Retina (tissue), 1 donor: ENCODE results near the gene CENPX.
A peak's percentile ranks its signal among the peaks of the same experiment; 100 is the strongest.

ENCODE experiments used
- DNase-seq: peaks from one replicate; pipeline ENCODE4 v3.0.0-alpha.2; 2016

The CENPX gene

DNA sequence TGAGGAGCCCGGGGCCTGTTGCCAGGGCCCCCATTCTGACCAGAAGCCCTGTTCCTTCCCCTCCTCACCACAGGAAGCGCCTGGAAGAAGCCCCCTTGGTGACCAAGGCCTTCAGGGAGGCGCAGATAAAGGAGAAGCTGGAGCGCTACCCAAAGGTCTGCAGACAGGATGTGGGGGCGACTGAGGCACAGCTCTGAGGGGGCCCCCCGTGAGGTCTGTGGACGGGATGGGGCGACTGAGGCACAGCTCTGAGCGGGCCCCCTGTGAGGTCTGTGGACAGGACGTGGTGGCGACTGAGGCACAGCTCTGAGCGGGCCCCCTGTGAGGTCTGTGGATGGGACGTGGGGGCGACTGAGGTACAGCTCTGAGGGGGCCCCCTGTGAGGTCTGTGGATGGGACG is 13.3 kb downstream of the CENPX start:
- no peak for DNase-seq

DNA sequence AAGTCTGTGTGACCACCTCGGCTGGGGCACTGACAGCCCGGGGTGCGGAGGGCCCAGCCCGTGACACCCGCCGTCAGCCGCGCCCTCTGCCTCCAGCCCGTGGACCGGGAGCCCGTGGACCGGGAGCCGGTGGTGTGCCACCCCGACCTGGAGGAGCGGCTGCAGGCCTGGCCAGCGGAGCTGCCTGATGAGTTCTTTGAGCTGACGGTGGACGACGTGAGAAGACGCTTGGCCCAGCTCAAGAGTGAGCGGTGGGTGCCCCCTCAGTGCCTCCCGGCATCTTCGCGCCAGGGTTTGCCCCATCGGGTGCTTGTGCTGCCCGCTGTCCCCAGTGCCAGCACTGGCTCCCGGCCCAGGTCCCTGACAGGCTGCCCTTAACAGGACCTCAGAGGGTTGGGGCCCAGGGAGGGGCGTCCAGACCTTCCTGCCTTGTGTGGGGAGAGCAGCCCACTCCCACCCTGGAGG is 13.7 kb downstream of the CENPX start:
- no peak for DNase-seq

DNA sequence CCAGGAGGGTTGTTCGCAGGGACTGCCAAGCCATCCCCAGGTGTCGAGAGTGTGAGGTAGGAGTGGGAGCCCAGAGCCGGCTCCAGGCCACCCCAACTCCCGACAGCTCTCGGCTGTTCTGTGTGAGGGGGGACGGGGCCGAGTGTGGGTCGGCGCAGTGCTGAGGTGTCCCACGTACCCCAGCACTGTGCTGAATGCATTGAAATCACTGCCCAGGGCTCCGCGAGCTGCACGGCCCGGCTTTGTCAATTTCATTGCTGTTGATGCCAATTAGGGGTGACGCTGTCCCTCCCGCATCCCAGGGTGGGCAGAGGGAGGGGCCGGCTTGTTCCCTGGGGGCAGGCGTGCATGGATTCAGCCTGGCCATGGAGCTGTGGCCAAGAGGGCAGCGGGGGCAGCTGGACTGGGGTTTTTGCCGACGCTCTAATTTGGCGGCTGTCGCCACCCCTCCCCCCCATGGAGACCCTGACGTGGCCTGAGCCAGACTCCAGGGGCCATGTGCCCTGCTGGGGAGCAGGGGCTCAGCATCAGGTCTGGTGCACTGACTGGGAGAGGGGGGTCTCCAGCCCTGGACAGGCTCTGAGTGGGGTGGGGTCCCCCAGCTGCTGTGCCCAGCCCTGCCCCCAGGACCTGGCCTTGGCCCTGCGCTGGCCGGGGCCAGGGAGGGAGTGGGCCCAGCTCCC is 14.3 kb downstream of the CENPX start:
- DNase-seq: peak; percentile 64

DNA sequence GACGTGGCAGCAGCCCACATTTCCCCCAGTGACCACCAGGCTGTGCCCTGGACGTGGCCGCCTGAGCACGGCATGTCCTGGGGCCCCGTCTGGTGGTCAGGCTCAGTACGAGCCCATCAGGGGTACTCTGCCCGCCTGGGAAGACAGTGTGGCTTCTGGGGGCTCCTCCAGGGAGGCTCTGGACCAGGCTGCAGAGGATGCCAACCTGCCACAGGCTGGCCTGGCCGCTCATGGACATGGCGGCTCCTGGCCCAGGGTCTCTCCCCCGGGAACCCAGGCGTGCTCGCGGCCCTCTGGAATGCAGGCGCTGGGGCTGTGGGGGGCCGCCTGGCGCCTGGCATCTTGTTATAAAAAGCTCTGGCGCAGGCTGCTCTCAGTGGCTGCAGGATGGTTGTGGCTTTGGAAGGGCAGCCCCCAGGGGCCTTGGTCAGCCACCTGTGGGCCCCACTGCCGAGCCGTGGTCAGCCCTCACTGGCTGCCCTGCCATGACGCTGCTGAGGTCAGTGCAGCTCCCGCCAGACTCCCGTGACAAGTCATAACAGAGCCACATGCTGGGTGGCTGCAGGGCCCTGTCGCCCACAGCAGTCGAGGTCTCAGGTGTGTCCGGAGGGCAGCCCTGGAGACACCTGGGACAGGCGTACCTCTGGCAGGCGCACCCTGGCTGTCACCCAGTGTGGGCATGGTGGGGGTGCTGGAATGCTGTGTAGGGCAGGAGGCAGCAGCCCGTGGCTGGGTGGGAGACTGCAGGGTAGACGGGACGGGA is 15.0 kb downstream of the CENPX start:
- DNase-seq: peak; percentile 68

DNA sequence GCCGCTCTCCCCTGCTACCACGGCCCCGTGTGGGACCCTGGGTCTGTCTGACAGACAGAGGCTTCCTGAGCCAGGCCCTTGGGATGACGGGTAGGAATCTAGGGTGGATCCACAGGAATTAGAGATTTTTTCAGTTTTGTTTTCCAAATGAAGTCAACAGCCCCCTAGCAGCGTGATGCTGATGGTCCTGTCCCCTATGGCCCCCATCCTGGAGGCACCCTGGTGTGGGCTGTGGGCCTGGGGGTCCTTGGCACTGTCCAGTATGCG is 15.5 kb downstream of the CENPX start:
- DNase-seq: no peak

DNA sequence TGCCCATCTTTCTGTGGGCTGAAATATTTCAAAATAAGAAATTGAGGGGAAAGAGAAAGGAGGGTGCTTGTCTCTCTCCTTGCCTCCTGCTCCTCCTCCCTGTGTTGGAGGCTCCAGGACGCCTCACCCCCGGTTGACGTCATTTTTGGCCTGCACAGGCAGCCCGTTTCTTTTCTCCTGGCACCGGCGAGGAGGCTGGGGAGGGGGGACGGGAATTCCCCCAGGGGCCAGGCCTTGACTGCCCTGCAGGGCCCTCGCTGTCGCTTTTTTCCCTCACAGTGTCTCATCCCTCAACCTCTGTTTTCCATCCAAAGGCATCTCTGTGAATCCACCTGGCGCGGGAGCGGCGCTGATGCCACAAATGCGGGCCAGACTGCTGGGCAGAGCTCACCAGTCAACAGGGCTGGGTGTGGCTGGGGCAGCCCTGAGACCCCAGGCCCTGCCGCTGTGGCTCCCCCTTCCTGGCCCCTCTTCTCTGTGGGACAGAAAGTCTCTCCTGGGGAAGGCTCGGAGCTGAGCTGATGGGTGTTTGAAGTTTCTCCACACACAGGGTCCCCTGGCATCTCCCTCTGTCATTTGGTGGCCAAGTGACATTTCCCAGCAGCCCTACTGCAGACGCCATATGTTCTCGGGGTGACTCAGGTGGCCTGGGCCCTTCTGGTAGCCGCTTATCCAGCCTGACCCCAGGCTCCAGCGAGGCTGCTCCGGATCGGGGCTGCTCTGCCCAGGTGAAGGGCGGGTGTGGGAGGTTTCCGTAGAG is 16.0 kb downstream of the CENPX start:
- DNase-seq: no peak

DNA sequence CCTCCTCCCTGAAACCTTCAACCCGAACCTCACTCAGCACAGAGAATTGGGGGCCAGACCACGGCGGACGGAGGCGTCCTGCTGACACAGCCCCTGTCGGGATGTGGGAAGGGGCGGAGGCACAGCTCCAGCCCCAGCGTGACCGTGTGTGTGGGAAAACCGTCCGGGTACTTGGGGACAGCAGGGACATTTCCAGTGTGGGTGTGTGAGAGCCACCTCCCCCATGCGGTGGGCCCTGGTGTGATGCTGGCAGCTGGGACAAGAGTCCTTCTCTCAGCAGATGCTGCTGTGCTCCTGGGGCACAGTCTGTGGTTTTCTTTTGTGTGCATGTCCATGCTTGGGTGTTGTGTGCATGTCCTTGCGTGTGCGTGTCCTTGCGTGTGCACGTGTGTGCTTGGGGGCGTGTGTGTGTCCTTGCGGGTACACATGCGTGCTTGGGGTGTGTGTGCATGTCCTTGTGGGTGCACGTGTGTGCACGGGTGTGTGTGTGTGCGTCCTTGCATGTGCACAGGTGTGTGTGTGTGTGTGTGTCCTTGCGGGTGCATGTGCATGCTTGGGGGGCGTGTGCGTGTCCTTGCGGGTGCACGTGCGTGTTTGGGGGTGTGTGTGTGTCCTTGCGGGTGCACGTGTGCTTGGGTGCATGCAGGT is 16.9 kb downstream of the CENPX start:
- DNase-seq: no peak

DNA sequence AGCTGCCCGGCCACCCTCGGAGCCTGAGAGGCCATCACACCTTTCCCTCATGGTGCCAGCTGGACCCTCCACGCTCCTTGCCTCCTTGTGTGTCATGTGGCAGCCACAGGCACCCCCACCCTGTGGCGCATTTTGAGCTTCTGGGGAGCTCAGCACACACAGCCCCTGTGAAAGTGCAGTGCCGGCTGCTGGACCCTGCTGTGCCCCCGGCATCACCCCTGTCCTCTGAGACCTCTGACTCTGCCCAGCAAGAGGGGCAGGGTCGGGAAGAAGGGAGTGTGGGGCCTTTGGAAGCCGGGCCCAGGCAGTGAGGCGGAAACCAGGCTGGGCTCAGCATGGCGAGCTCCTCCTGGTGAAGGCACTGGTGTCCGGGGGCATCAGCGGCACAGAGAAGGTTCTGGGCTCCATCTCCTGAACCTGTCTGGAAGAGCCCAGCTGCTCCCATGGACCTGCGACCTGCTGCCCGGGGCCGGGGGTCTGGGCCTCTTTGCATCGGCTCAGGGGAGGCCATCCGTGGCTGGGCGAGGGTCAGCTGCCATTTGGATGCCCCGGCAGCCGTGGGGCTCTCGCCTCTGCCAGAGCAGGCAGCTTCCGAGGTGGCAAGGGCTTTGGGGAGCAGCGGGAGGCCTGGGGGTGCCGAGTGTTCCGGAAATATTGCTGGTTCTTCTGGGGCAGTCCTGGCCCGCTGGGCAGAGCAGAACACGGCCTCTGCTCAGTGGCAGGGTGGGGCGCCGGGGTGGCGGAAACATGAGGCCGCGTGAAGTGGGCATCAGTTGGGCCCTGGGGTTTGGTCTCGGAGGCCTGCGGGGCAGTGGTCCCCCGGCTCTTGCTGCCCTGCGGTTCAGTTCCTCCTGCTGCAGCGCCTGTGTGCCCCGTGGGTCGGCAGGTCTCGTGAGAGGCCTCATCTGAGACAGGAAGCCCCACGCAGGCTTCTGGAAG is 17.9 kb downstream of the CENPX start:
- DNase-seq: peak; percentile 33

DNA sequence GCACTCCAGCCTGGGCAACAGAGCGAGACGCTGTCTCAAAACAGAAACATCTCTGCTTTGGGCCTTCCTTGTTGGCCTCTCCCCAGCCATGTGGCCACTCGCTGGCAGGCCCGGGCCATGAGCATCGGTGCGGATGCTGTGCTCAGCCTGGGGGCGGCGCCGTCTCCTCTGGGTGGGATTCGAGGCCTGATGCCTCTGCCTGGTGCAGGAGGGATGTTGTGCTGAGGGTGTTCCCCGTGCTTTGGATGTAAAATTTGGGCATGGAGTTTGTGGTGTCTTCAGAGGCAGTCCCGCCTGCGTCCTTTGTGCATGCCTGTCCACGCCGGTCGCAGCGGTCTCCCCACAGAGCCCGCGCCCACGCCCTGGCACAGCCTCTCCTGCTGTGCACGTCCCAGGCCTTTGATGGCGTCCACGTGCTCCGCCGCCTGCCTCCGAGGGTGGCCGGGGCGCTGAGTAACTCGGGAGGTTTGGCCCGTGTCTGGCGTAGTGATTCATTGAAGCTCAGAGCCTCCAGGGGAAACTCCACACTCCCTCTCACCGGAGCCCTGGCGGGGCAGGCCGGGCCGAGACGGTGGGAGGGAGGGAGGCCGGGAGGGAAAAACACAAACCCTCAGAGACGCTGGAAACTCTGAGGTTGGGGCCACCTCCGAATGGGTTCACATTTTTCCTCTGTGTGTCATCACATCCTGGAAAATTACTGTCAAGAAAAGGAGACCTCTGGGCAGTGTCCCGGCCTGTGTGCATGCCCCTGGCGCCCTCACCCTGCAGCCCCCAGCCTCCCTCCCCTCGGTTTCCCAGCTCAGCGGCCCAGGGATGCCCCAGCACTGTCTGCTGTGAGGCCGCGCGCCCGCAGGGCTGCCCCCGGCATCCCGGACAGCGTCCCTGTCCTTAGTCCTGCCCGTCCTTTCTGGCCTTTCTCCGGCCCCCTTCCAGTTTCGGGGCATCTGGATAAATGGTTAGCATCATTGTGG is 19.0 kb downstream of the CENPX start:
- DNase-seq: peak; percentile 35

DNA sequence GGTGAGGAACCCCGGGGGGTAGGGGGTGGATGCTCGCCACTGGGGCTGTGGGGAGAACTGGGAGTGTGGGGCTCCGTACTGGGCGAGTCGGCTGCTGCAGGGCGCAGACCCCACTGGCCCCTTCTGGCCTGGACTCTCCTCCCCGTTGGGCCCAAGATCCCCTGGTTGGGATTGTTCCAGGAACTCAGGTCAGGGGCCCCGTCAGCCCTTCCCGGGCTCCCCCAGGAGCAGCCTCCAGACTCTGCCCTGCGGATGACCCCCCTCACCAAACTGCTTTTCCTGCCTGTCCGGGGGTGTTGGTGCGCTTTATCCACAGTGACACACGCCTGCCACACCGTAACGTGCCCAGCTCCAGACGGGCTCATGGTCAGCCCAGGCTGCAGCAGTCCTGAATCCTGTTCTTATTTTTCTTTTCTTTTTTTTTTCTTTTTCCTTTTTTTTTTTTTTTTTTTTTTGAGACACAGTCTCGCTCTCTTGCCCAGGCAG is 21.1 kb downstream of the CENPX start:
- DNase-seq: no peak

DNA sequence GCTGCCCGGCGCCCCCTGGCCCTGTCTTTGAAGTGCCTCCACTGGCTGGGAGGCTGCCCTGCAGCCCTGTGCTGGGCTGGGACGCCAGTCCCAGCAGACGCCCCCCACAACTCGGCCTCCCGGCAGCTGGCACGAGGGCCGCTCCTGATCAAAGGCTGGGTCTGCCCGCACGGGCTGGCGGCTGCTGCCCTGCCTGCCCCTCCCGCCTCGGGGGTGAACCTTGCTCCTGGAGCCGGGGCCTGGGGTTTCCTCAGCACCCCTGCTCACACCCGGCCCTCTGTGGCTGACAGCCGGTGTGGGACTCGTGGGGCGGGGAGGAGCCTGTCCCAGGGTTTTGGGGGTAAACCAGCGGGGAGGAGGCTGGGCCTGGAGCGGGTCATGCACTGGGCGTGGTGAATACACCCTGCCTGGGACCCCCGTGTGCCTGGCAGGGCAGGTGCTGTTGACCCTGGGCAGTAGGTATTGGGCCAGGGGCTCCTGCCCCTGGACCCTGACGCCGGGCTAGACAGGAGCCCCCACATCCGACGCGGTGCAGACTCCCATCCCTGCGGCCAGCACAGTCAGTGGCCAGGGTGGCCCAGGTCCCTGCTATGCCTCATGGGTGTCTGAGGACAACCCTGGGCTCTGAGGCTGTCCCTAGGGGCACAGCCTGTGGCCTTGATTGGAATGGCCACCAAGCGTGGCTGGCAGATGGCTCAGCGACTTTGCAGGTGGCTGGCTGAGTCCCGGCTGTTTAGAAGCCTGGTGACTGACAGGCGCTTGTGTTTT is 21.7 kb downstream of the CENPX start:
- peak; percentile 53 for DNase-seq

DNA sequence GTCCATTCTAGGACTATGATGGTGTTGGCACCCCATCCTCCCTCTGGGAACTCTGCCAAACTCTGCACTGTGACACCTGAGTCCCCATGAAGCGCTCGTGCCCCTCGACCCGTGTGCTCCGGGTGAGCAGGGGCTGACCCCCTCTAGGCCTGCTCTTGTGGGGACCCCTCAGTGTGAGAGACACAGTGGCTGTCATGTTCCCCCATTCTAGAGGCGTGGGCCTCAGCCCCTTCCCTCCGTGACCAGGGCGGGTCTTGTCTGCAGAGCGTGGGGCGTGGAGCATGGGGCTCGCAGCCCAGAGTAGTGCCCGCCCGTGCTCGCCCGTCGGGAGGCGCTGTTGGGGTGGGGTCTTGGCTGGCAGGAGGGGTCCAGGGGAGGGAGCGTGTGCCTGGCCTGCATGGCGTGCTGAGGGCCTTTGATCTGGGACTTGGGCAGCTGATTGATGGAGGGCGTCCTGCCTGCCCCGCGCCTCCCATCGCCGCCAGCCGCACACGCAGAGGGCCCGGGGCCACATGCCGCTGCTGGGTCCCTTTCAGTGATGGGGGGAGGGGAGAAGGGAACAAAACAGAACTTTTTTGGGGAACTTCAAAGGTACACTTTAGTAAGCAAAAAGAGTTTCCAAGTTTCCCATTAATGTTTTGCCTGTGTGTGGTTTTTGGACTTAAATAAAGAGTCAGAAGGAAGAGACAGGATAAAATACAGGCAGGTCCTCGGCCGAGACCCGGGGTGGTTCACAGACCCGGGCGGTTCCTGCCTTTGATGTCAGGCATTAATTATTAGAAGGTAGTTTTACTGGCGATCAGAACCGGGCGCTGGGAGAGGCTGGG is 22.5 kb downstream of the CENPX start:
- DNase-seq: peak; percentile 2

DNA sequence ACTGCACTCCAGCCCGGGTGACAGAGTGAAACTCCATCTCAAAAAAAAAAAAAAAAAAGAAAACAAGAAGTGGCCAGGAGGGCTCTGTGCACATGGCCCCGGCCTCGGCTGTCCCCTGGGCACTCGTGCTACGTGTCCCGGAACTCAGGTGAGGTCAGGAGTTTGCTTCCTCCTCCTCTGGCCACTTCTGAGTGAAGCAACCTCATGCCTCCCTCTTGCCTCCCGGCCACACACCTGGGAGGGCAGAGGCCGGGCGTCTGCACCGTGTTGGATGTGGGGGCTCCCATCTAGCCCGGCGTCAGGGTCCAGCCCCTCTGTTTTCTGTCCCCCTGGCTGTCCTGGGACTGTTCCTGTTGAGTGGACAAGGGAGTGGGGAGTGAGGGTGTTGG is 23.1 kb downstream of the CENPX start:
- peak; percentile 1 for DNase-seq

DNA sequence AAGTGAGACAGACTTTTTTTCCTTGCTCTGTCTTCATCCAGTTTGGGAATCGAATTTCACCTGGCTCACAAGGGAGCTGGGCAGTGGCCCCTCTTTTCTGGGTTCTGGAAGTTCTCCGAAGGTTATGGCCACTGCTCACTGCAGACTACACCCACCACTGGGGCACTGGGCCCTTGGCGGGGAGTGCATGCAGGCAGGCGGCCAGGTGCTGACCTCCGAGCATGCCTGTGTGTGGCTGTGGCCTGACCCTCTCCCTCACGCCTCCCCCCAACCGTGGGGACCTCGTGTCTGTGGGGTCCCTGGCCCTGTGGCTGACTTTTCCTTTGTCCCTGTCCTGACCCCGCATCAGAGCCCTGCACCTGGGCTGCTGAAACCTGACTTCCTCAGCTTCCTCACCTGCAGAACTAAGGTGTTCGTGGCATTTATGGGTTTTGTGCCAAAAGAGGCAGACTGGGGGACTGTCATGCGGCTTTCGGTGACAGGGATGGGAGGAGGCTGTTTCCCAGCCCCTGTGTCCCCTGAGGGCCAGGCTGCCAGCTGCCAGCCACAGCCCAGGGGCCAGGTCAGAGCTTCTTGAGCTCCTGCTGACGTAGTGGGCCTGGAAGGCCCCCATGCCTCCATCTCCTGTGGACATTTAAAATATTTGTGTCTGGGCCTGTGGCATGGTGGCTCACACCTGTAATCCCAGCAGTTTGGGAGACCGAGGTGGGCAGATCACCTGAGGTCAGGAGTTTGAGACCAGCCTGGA is 23.8 kb downstream of the CENPX start:
- no peak for DNase-seq

DNA sequence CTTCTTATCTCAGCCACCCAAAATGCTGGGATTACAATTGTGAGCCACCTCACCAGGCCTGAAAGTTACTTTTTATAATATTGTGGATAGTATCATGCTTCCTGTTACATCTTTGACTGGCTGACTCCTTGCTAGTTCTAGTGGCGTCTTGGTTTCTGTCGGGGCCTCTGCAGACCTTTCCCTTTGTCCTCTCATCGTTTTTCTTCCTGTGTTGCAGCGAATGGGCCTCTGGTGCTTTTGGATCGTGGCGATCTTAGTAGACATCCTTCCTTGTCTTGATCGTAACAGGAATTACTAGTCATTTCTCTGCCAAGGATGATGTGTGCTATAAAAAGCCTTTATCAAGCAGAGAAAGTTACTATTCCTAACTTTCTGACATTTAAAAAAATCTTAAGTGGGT is 24.5 kb downstream of the CENPX start:
- no peak for DNase-seq

DNA sequence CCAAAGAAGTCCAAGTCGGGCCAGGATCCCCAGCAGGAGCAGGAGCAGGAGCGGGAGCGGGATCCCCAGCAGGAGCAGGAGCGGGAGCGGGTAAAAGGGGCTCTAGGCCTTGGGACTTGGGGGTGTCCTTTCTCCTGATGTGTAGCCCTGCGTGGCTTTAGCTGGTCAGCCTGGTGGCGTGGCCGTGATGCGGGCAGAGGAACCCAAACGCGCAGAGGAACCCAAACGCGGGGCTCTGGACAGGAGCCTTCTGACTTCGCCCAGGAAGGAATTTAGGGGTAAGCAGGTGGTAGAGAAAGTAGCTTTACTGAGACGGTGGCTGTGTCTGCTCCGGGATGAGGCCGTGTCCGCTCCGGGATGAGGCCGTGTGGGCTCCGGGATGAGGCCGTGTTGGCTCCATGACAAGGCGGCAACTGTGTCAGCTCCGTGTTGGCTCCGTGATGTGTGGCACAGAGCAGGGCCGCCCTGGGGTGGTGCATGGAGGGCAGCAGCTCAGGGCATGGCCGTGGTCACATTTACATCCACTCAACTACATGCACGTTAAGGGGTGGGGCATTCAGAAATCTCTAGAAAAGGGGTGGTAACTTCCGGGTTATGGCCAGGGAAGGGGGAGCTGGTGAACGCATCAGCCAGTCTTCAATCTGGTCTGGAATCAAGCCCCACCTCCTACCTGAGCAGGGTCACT is 25.8 kb downstream of the CENPX start:
- no peak for DNase-seq

DNA sequence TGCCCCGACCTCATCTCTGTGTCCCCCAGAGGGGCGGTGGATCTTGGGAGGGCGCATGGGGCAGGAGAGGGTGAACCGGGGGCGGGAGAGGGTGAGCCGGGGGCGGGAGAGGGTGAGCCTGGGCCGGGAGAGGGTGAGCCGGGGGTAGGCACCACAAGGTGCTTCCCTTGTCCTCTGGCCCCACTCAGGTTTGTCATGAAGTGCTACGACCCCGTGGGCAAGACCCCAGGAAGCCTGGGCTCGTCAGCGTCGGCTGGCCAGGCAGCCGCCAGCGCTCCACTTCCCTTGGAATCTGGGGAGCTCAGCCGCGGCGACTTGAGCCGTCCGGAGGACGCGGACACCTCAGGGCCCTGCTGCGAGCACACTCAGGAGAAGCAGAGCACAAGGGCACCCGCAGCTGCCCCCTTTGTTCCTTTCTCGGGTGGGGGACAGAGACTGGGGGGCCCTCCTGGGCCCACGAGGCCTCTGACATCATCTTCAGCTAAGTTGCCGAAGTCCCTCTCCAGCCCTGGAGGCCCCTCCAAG is 26.4 kb downstream of the CENPX start:
- no peak for DNase-seq
